IMR-90 (cell line): ENCODE data around the gene KXD1. TPM values are rescaled to one million over a fixed set of nuclear protein-coding genes. Genes with fewer than 3 reads are reported as not detected.

ENCODE experiments used
- ATAC-seq: fragments of 200-7000 bp; cut with Tn5 transposase; 2 replicates; pipeline ENCODE4 v1.9.1; 2020; ENCODE audit warnings: low read depth, mild to moderate bottlenecking, moderate library complexity
- BruUV-seq: library from RNA; stranded (reverse); fragments of 400-500 nt; replicated peaks from 2 replicates; lab custom pipeline; 2021; lab: Mats Ljungman, UMichigan
- CTCF ChIA-PET: fragments of 300-600 bp; formaldehyde crosslinking; extraction: SDS; loops from one replicate; lab custom pipeline; 2021; ENCODE audit warnings: antibody characterized with exemption; lab: Yijun Ruan, JAX
- POLR2A ChIA-PET: fragments of 300-600 bp; sonication (Branson Sonifier 250); formaldehyde crosslinking; loops from one replicate; lab custom pipeline; 2022; ENCODE audit warnings: antibody characterized with exemption; ENCODE audit not compliant: unreplicated experiment; lab: Charles Lee
- DNase-seq: peaks from one replicate; pipeline ENCODE4 v3.0.0; 2013
- H2AFZ ChIP-seq: replicated peaks from 2 replicates; pipeline ENCODE3; 2013; ENCODE audit warnings: low read length, mild to moderate bottlenecking; ENCODE audit not compliant: poor library complexity
- H2AK5ac ChIP-seq: 2 replicates; pipeline ENCODE4 v1.6.1; 2013; ENCODE audit warnings: low read depth, low read length, inconsistent platforms
- H2AK9ac ChIP-seq: replicated peaks from 2 replicates; pipeline ENCODE3; 2013; ENCODE audit warnings: mild to moderate bottlenecking, low read depth, low read length, moderate library complexity; ENCODE audit not compliant: poor library complexity
- H2BK120ac ChIP-seq: 2 replicates; pipeline ENCODE4 v1.6.1; 2013; ENCODE audit warnings: low read depth, low read length, inconsistent platforms
- H2BK15ac ChIP-seq: 3 replicates; pipeline ENCODE4 v1.6.1; 2013; ENCODE audit warnings: low read depth, low read length, inconsistent platforms
- H2BK20ac ChIP-seq: 2 replicates; pipeline ENCODE4 v1.6.1; 2013; ENCODE audit warnings: low read depth, mild to moderate bottlenecking, inconsistent platforms, low read length, moderate library complexity
- H2BK5ac ChIP-seq: 2 replicates; pipeline ENCODE4 v1.6.1; 2013; ENCODE audit warnings: mild to moderate bottlenecking, low read depth, low read length, inconsistent platforms; ENCODE audit not compliant: poor library complexity, severe bottlenecking
- H3K14ac ChIP-seq: replicated peaks from 2 replicates; pipeline ENCODE4 v1.6.1; 2013; ENCODE audit warnings: low read depth, low read length, inconsistent platforms
- H3K18ac ChIP-seq: 2 replicates; pipeline ENCODE4 v1.6.1; 2013; ENCODE audit warnings: low read depth, low read length, control low read depth
- H3K23ac ChIP-seq: 2 replicates; pipeline ENCODE4 v1.6.1; 2013; ENCODE audit warnings: low read depth, low read length, inconsistent platforms
- H3K27ac ChIP-seq: 2 replicates; pipeline ENCODE4 v1.5.1; 2013; ENCODE audit warnings: mild to moderate bottlenecking, control low read depth, low read length; ENCODE audit not compliant: insufficient read depth
- H3K27me3 ChIP-seq: 2 replicates; pipeline ENCODE4 v1.6.1; 2013; ENCODE audit warnings: low read length; ENCODE audit not compliant: control insufficient read depth, insufficient read depth
- H3K36me3 ChIP-seq: 2 replicates; pipeline ENCODE4 v1.6.1; 2013; ENCODE audit warnings: low read length, mixed read lengths; ENCODE audit not compliant: control insufficient read depth, insufficient read depth
- H3K4ac ChIP-seq: 2 replicates; pipeline ENCODE4 v1.6.1; 2013; ENCODE audit warnings: low read depth, low read length, inconsistent platforms
- H3K4me1 ChIP-seq: 2 replicates; pipeline ENCODE4 v1.6.1; 2013; ENCODE audit warnings: low read length, mixed read lengths; ENCODE audit not compliant: control insufficient read depth, insufficient read depth
- H3K4me2 ChIP-seq: 2 replicates; pipeline ENCODE4 v1.6.1; 2013; ENCODE audit warnings: low read depth, mild to moderate bottlenecking, control low read depth, low read length, moderate library complexity
- H3K4me3 ChIP-seq: 2 replicates; pipeline ENCODE4 v1.5.1; 2013; ENCODE audit warnings: low read depth, mild to moderate bottlenecking, control low read depth, low read length, moderate library complexity; ENCODE audit not compliant: insufficient read depth
- H3K56ac ChIP-seq: 2 replicates; pipeline ENCODE4 v1.6.1; 2013; ENCODE audit warnings: low read length, inconsistent platforms; ENCODE audit not compliant: insufficient read depth; ENCODE audit errors: extremely low read depth
- H3K79me1 ChIP-seq, 2 experiments: 2 replicates each; pipeline ENCODE4 v1.6.1; 2013; ENCODE audit warnings: low read length in 2 of 2, inconsistent platforms in 1 of 2, low read depth in 1 of 2
- H3K9ac ChIP-seq: 2 replicates; pipeline ENCODE4 v1.6.1; 2013; ENCODE audit warnings: low read depth, low read length, control low read depth
- H3K9me1 ChIP-seq: 2 replicates; pipeline ENCODE4 v1.6.1; 2013; ENCODE audit warnings: low read length, inconsistent platforms; ENCODE audit not compliant: insufficient read depth
- H3K9me3 ChIP-seq: 2 replicates; pipeline ENCODE4 v1.6.1; 2013; ENCODE audit warnings: low read length; ENCODE audit not compliant: control insufficient read depth, insufficient read depth
- H4K20me1 ChIP-seq: 2 replicates; pipeline ENCODE4 v1.6.1; 2013; ENCODE audit warnings: low read length, inconsistent platforms; ENCODE audit not compliant: insufficient read depth
- H4K5ac ChIP-seq: 2 replicates; pipeline ENCODE4 v1.6.1; 2013; ENCODE audit warnings: mild to moderate bottlenecking, low read depth, low read length, control low read depth
- H4K8ac ChIP-seq, 2 experiments: 2 replicates each; pipeline ENCODE4 v1.6.1; 2013; ENCODE audit warnings: low read depth in 2 of 2, low read length in 2 of 2, control low read depth in 1 of 2, inconsistent platforms in 1 of 2
- H4K91ac ChIP-seq: 2 replicates; pipeline ENCODE4 v1.6.1; 2013; ENCODE audit warnings: low read depth, low read length, inconsistent platforms; ENCODE audit not compliant: insufficient read depth
- CEBPB ChIP-seq: IDR thresholded peaks from 2 replicates; pipeline ENCODE4 v1.6.1; 2012; ENCODE audit warnings: low read depth, low read length, improper control_type of control experiment
- CHD1 ChIP-seq: IDR thresholded peaks from 2 replicates; pipeline ENCODE4 v1.6.1; 2012; ENCODE audit warnings: low read depth, low read length, improper control_type of control experiment
- CTCF ChIP-seq: conservative IDR thresholded peaks from 2 replicates; pipeline ENCODE4 v1.5.1; 2012; ENCODE audit warnings: mild to moderate bottlenecking, low read depth, low read length, improper control_type of control experiment
- MAZ ChIP-seq: IDR thresholded peaks from 2 replicates; pipeline ENCODE4 v1.6.1; 2012; ENCODE audit warnings: low read depth, mild to moderate bottlenecking, low read length, improper control_type of control experiment, moderate library complexity, borderline replicate concordance
- MXI1 ChIP-seq: IDR thresholded peaks from 2 replicates; pipeline ENCODE4 v1.6.1; 2012; ENCODE audit warnings: low read depth, mild to moderate bottlenecking, low read length, moderate library complexity, borderline replicate concordance
- RAD21 ChIP-seq: IDR thresholded peaks from 2 replicates; pipeline ENCODE4 v1.6.1; 2012; ENCODE audit warnings: low read length, improper control_type of control experiment
- RCOR1 ChIP-seq: IDR thresholded peaks from 2 replicates; pipeline ENCODE4 v1.6.1; 2012; ENCODE audit warnings: mild to moderate bottlenecking, low read length, improper control_type of control experiment; ENCODE audit not compliant: insufficient replicate concordance
- RFX5 ChIP-seq: IDR thresholded peaks from 2 replicates; pipeline ENCODE4 v1.8.0; 2012; ENCODE audit warnings: low read depth, mild to moderate bottlenecking, low read length, moderate library complexity
- WGBS, 2 experiments: methylation state at CpG; one replicate each; pipeline versions ENCODE4 v1.1.5 to v1.1.7; 2013; ENCODE audit warnings: missing lambda C conversion rate in 2 of 2; ENCODE audit not compliant: insufficient read length in 1 of 2; ENCODE audit errors: extremely low coverage in 2 of 2; 5-methylcytosine and 5-hydroxymethylcytosine counted together
- dilution Hi-C: fragments of 300-500 bp; cut with HindIII; formaldehyde crosslinking; loops from one replicate; pipeline ENCODE4 v1.14.3; 2018; ENCODE audit warnings: low sequenced_read_pairs; ENCODE audit not compliant: unreplicated experiment
- in situ Hi-C: fragments of 300-500 bp; cut with MboI; formaldehyde crosslinking; loops from 3 replicates; pipeline ENCODE4 v1.14.3; 2019; ENCODE audit warnings: low sequenced_read_pairs, inconsistent platforms, mixed read lengths
- intact Hi-C: fragments of 100-400 bp; cut with micrococcal nuclease; formaldehyde crosslinking; loops from 2 replicates; pipeline ENCODE4 v1.10.0; 2022
- polyA plus RNA-seq, 3 experiments: library from polyadenylated mRNA; depleted of rRNA; stranded (reverse); fragments of >200 nt; gene quantifications; 2 replicates each; pipeline ENCODE4 v1.2.3, GENCODE V29; 2012; ENCODE audit warnings: low replicate concordance in 1 of 3
- total RNA-seq: library from RNA; depleted of rRNA; stranded (reverse); fragments of >200 nt; gene quantifications from 2 replicates; pipeline ENCODE4 v1.2.3, GENCODE V29; 2012; rRNA removed

Gene KXD1
- total and polyA plus RNA-seq, 2 of the 4 experiments (the other 2 are of a cell fraction) = 66.7 to 196 TPM

- H2BK20ac ChIP-seq = no peak overlapping the region
- no peak overlapping the region for H4K91ac ChIP-seq
- H2AK5ac ChIP-seq = no peak overlapping the region
- H3K4me3 ChIP-seq = no peak overlapping the region
- H4K5ac ChIP-seq = no peak overlapping the region
- in situ Hi-C loops (no loop called here), dilution Hi-C loops (no loop called here), intact Hi-C loops (no loop called here)
- no peak overlapping the region for H3K56ac ChIP-seq
- no peak overlapping the region for H2AFZ ChIP-seq
- no peak overlapping the region for H4K8ac ChIP-seq
- no peak overlapping the region for H2BK15ac ChIP-seq
- 100% methylated on average over 1 of the region's 13 CpGs; no CpG with 5 or more reads in 1 of the 2 experiments for WGBS, 2 experiments
- H3K27ac ChIP-seq = no peak overlapping the region
- H3K4ac ChIP-seq = no peak overlapping the region
- no peaks in the 10 kb centered on the region for H3K36me3 ChIP-seq
- H2AK9ac ChIP-seq = no peak overlapping the region
- DNase-seq (no peak), ATAC-seq (no peak)
- BruUV-seq = no TSS peak
- H3K9ac ChIP-seq = no peak overlapping the region
- H3K9me3 ChIP-seq = peaks cover 4% of the 10 kb centered on the region; the same call in 1 of the 2 replicates
- H3K18ac ChIP-seq = no peak overlapping the region
- no peaks in the 10 kb centered on the region for H4K20me1 ChIP-seq
- no peak overlapping the region for H2BK5ac ChIP-seq
- no peak overlapping the region for H3K14ac ChIP-seq
- H3K4me1 ChIP-seq = peaks cover 2% of the 10 kb centered on the region; the same call in 1 of the 2 replicates
- no peak overlapping the region for H3K4me2 ChIP-seq
- ChIA-PET POLR2A (no interaction called here), CTCF (interaction anchor here (0.9 kb wide), 1 partner anchor 229 kb away, joined by 3 read pairs; no protein-coding TSS in a partner anchor)
- H3K79me1 ChIP-seq = no peaks in the 10 kb centered on the region
- H3K27me3 ChIP-seq = peaks cover 12% of the 10 kb centered on the region
- no peaks in the 10 kb centered on the region for H3K9me1 ChIP-seq
- H2BK120ac ChIP-seq = no peak overlapping the region
- H3K23ac ChIP-seq = no peak overlapping the region
- TF ChIP-seq CEBPB (no peak), RCOR1 (no peak), MAZ (no peak), RFX5 (no peak), RAD21 (no peak), MXI1 (no peak), CTCF (no peak), CHD1 (no peak)
Observed at GRCh38 chr19:18618236-18618635, 60.6 kb downstream of the KXD1 start.

Other genes with a start within 250 kb of the KXD1 start
- 44.8 and 88.0 TPM in 2 replicates for gene LSM4, start 234.8 kb upstream of the KXD1 start, total RNA-seq
- gene LSM4, start 234.8 kb upstream of the KXD1 start, polyA plus RNA-seq (2012; rRNA removed) = 118 and 157 TPM in 2 replicates
- 11.1 and 14.3 TPM in 2 replicates for gene PGPEP1, start 217.3 kb upstream of the KXD1 start, total RNA-seq
- gene PGPEP1, start 217.3 kb upstream of the KXD1 start, polyA plus RNA-seq (2012; rRNA removed) = 11.8 and 13.3 TPM in 2 replicates
- 5.6 and 10.3 TPM in 2 replicates for gene GDF15, start 171.7 kb upstream of the KXD1 start, total RNA-seq
- 43.5 and 49.8 TPM in 2 replicates for gene GDF15, start 171.7 kb upstream of the KXD1 start, polyA plus RNA-seq (2012; rRNA removed)
- not detected in 2 replicates for gene LRRC25, start 160.2 kb upstream of the KXD1 start, total RNA-seq
- 0.03 TPM in 1 of 2 replicates, not detected in the other for gene LRRC25, start 160.2 kb upstream of the KXD1 start, polyA plus RNA-seq (2012; rRNA removed)
- 13.3 and 14.9 TPM in 2 replicates for gene SSBP4, start 138.5 kb upstream of the KXD1 start, total RNA-seq
- gene SSBP4, start 138.5 kb upstream of the KXD1 start, polyA plus RNA-seq (2012; rRNA removed) = 39.7 and 48.1 TPM in 2 replicates
- 3.4 and 3.9 TPM in 2 replicates for gene ISYNA1, start 119.7 kb upstream of the KXD1 start, total RNA-seq
- 24.7 and 29.4 TPM in 2 replicates for gene ISYNA1, start 119.7 kb upstream of the KXD1 start, polyA plus RNA-seq (2012; rRNA removed)
- gene ELL, start 35.8 kb upstream of the KXD1 start, total RNA-seq = 6.3 and 6.7 TPM in 2 replicates
- 13.1 and 15.0 TPM in 2 replicates for gene ELL, start 35.8 kb upstream of the KXD1 start, polyA plus RNA-seq (2012; rRNA removed)
- 134 and 153 TPM in 2 replicates for gene FKBP8, start 14.3 kb upstream of the KXD1 start, total RNA-seq
- gene FKBP8, start 14.3 kb upstream of the KXD1 start, polyA plus RNA-seq (2012; rRNA removed) = 289 and 312 TPM in 2 replicates
- gene UBA52, start 14.0 kb downstream of the KXD1 start, total RNA-seq = 1,030 and 1,144 TPM in 2 replicates
- 2,778 and 3,008 TPM in 2 replicates for gene UBA52, start 14.0 kb downstream of the KXD1 start, polyA plus RNA-seq (2012; rRNA removed)
- gene REX1BD, start 30.9 kb downstream of the KXD1 start, total RNA-seq = 14.2 and 19.2 TPM in 2 replicates
- gene REX1BD, start 30.9 kb downstream of the KXD1 start, polyA plus RNA-seq (2012; rRNA removed) = 44.6 and 68.7 TPM in 2 replicates
- 0.18 and 0.28 TPM in 2 replicates for gene CRLF1, start 48.9 kb downstream of the KXD1 start, total RNA-seq
- 3.0 and 3.1 TPM in 2 replicates for gene CRLF1, start 48.9 kb downstream of the KXD1 start, polyA plus RNA-seq (2012; rRNA removed)
- gene TMEM59L, start 55.0 kb downstream of the KXD1 start, total RNA-seq = under 0.01 and 0.28 TPM in 2 replicates
- 5.9 and 6.1 TPM in 2 replicates for gene TMEM59L, start 55.0 kb downstream of the KXD1 start, polyA plus RNA-seq (2012; rRNA removed)
- 0.28 and 2.2 TPM in 2 replicates for gene KLHL26, start 79.2 kb downstream of the KXD1 start, total RNA-seq
- 4.7 and 5.8 TPM in 2 replicates for gene KLHL26, start 79.2 kb downstream of the KXD1 start, polyA plus RNA-seq (2012; rRNA removed)
- 0.18 and 0.28 TPM in 2 replicates for gene CRTC1, start 125.8 kb downstream of the KXD1 start, total RNA-seq
- gene CRTC1, start 125.8 kb downstream of the KXD1 start, polyA plus RNA-seq (2012; rRNA removed) = 5.7 and 6.5 TPM in 2 replicates
- under 0.01 TPM in 2 replicates for gene COMP, start 233.4 kb downstream of the KXD1 start, total RNA-seq
- 0.34 and 0.43 TPM in 2 replicates for gene COMP, start 233.4 kb downstream of the KXD1 start, polyA plus RNA-seq (2012; rRNA removed)